Measurements from ENCODE around the gene NRBF2. TPM values are rescaled to one million over a fixed set of nuclear protein-coding genes. Genes with fewer than 3 reads are reported as not detected.

NRBF2 gene
- total and polyA plus RNA-seq, 9 of the 15 experiments (the other 6 are each of a cell fraction or from before 2014, with no cell fraction given), result 20.8 to 52.1 (median 30.5) TPM

DNA sequence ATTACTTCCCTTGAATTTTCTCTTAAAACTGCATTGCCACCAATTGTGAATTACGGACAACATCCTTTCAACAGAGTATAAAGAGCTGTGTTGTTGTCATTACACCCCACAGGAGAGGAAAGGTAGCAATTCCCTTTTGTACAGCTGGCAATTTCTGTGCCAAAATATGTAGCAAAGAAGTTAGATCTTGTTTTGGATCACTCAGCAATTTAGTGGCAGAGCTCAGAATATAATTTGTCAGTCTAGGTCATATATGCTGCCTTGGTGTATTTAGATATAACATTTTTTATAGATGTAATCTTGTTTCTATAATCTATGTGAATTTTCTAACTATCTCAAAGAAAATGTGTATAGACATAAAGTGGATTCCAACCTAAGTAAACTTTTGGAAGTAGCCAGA, 38.8 kb downstream of the NRBF2 start:
- Histone ChIP-seq H3K27me3 (ENCODE audit: control insufficient read depth in 2 of 2, insufficient read depth in 2 of 2, low read length in 2 of 2) (no peaks in the 10 kb centered on the region), H3K79me2 (ENCODE audit: control insufficient read depth, insufficient read depth, low read length) (no peaks in the 10 kb centered on the region), H3K9me1 (ENCODE audit: control insufficient read depth, insufficient read depth, low read length) (no peaks in the 10 kb centered on the region), H3K9me3 (replicated peaks; ENCODE audit: control insufficient read depth, insufficient read depth, low read depth, low read length) (no peaks in the 10 kb centered on the region), H4K20me1 (replicated peaks; ENCODE audit: control insufficient read depth, insufficient read depth, low read length) (no peaks in the 10 kb centered on the region), H3K9ac (ENCODE audit: insufficient read depth in 1 of 2, low read depth in 2 of 2, low read length in 2 of 2) (no peak overlapping the region), H3K4me1 (replicated peaks in 1 of 2; ENCODE audit: control insufficient read depth in 2 of 2, insufficient read depth in 2 of 2, low read length in 2 of 2) (no peaks in the 10 kb centered on the region), H3K4me3 (no peak overlapping the region), H3K4me2 (ENCODE audit: insufficient read depth, low read length) (no peak overlapping the region), H2AFZ (ENCODE audit: low read depth, low read length) (no peak overlapping the region), H3K36me3 (ENCODE audit: control insufficient read depth, insufficient read depth, low read length) (peaks cover 81% of the 10 kb centered on the region), H3K27ac (ENCODE audit: extremely low read depth, low read depth, low read length) (no peak overlapping the region)
- TF ChIP-seq C11orf30 (IDR thresholded peaks at IDR 0.05; ENCODE audit: low read depth) (peak; percentile 42; the same call in 1 of the 2 replicates), MAFK (IDR thresholded peaks at IDR 0.05; ENCODE audit: low read length) (0 out of 2 replicates have a peak, but pooled peaks have one; percentile 11), DMBX1 (CRISPR knock-in tag; IDR thresholded peaks at IDR 0.05; ENCODE audit: borderline replicate concordance) (no peak), MAFF (IDR thresholded peaks at IDR 0.05; ENCODE audit: low read length) (peak; percentile 47; the same call in 1 of the 2 replicates), ZNF316 (IDR thresholded peaks at IDR 0.05) (peak; percentile 66), ZNF699 (CRISPR knock-in tag; IDR thresholded peaks at IDR 0.05; ENCODE audit: insufficient replicate concordance) (no peak)
- DNase-seq (ENCODE audit: extremely low read depth in 1 of 4, low spot score in 3 of 4) (no peak), ATAC-seq (no peak), FAIRE-seq (no peak)
- WGBS (ENCODE audit: insufficient coverage, low coverage, missing lambda C conversion rate), result 100% methylated on average over 1 of the region's 1 CpG
- POLR2A ChIA-PET, result no interaction called here
- in situ Hi-C loops (cut with MboI) (no loop called here), intact Hi-C loops (cut with micrococcal nuclease) (no loop called here)
- CTCF ChIA-PET (ENCODE audit: low intra/inter-chr PET ratio), result no interaction called here
- BruUV-seq (replicated peaks), result no TSS peak
